ENCODE measurements around the gene FBXO5. TPM values are rescaled to one million over a fixed set of nuclear protein-coding genes. Genes with fewer than 3 reads are reported as not detected.
"Not testable (repeated sequence)": the region's sequence is repeated elsewhere in the genome, so short reads cannot be mapped to it uniquely, and the experiment has no call there.

Gene FBXO5
- total RNA-seq, 1 donor from 2014 or later, result 60.7 TPM

DNA sequence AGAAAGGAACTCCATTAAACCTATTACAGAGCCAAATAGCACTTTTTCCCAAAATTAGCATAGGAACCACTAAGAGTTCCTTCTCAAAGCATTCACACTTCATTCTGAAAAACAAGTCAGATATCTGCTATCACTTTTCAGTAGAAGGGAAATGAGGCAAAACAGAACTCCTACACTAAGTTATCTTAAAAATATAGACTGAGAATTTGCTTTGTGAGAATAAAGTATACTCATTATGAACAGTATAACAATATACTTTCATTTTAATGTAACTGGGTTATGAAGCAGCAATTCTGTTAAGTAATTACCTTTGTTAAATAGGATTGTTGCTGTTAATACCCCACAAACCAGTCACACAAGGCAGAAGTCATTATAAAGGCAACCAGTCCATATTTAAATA lies 11.0 kb upstream of the FBXO5 start:
- intact Hi-C loops (cut with micrococcal nuclease), result no loop called here

DNA sequence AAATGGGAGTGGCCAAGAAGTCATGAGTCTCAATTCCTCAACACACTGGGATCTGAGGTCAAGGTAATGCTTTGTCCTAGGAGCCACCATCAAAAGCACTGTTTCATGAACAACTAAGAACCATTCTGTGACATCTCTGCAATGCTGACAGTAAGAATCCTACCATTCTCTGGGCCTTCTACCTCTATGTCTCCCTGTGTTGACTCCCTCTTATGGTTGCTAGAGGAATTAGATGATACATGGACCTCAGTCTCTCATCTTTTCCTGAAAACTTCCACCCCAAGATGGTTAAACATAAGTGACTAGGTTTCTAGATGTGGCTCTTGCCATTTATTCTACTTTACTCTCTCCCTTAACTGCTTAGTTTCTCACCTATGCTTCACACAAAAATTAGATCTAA lies 10.6 kb upstream of the FBXO5 start:
- intact Hi-C loops (cut with micrococcal nuclease), result no loop called here

DNA sequence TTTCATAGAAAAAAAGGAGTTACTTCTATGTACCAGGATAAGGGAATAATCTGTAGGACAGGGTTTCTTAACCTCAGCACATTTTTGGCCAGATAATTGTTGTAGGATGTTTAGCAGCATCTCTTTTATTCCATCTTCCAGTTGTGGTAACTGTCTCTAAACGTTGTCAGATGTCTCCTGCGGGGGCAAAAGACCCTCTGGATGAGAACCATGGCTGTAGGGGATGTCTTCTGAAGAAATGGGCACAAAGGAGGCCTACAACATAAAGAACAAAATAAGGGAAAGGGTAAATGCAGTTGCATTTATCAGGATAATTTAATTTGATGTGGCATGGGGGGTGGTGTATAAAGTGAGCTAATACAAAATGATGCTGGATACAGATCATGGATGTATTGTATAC lies 4.1 kb upstream of the FBXO5 start:
- intact Hi-C loops (cut with micrococcal nuclease), result loop anchor here (10.0 kb wide), 2 partner anchors 802 to 1258 kb away; no protein-coding TSS in a partner anchor

DNA sequence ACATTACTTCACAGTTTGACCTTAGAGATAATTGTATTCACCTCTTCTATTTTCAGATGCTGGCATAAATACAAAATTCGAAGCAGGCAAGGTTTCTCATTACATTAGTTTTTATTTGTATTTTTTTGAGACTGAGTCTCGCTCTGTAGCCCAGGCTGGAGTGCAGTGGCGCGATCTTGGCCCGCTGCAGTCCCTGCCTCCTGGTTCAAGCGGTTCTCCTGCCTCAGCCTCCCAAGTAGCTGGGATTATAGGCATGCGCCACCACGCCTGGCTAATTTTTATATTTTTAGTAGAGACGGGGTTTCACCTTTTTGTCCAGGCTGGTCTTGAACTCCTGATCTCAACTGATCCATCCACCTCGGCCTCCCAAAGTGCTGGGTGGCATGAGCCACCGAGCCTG lies 2.5 kb upstream of the FBXO5 start:
- intact Hi-C loops (cut with micrococcal nuclease), result loop anchor here (10.0 kb wide), 2 partner anchors 800 to 1260 kb away; no protein-coding TSS in a partner anchor

DNA sequence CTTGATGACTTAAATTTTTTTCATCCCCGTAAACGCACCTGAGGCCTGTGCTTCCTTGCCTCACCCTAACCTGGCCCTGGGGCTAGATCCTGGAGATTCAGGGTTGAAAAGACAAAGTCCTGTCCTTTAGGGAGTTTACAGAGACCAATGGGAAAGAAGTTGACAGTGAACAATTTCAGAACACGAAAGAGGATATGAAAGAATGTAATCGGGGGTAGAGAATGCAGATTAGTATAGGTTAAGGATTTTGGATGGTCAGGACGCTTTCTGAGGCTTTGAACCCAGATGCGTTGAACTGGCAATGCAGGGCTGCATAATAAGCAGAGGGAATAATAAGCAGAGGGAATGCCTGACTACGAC lies 1.7 kb upstream of the FBXO5 start:
- intact Hi-C loops (cut with micrococcal nuclease), result loop anchor here (10.0 kb wide), 2 partner anchors 800 to 1260 kb away; no protein-coding TSS in a partner anchor

DNA sequence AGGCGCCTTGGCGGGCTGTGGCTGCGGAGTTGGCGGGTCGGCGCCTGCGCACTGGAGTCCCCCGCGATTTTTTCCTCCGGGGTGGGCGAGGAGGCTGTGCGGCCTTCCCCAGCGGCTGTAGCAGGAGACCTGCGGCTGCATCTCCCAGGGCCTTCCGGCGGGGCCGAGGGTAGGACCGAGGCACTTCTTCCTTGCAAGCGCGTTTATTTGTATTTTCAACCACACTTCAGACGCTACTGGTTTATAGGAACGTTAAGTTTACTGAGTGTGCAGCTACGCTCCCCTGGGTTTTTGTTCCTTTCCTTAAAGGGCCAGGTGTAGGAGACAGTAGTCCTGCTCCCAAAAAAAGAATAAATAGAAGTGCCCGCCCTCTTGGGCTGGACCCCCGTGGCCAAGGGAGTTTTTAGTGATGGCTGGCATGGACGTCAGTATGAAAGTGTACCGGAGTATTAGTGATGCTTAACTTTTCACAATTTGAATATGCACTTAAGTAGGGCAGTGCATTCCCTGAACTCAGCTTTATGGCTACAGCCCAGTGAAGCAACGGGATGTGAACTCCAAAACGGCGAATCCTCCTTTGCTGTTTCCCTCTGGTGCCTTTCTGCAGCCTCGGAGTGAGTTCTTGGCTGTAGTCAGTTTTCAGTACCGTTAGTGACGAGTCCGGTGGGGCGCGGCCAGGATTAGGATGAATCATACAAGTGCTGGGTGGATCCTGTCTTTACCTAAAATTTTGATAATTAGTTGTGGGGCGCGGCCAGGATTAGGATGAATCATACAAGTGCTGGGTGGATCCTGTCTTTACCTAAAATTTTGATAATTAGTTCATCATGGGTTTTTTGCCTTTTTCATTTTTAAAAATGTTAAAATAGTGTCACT lies 1.0 kb upstream of the FBXO5 start:
- intact Hi-C loops (cut with micrococcal nuclease), result loop anchor here (2.0 to 10.0 kb wide), 5 partner anchors 681 to 1593 kb away; partner anchors contain the start of genes RMND1 and ZBTB2

DNA sequence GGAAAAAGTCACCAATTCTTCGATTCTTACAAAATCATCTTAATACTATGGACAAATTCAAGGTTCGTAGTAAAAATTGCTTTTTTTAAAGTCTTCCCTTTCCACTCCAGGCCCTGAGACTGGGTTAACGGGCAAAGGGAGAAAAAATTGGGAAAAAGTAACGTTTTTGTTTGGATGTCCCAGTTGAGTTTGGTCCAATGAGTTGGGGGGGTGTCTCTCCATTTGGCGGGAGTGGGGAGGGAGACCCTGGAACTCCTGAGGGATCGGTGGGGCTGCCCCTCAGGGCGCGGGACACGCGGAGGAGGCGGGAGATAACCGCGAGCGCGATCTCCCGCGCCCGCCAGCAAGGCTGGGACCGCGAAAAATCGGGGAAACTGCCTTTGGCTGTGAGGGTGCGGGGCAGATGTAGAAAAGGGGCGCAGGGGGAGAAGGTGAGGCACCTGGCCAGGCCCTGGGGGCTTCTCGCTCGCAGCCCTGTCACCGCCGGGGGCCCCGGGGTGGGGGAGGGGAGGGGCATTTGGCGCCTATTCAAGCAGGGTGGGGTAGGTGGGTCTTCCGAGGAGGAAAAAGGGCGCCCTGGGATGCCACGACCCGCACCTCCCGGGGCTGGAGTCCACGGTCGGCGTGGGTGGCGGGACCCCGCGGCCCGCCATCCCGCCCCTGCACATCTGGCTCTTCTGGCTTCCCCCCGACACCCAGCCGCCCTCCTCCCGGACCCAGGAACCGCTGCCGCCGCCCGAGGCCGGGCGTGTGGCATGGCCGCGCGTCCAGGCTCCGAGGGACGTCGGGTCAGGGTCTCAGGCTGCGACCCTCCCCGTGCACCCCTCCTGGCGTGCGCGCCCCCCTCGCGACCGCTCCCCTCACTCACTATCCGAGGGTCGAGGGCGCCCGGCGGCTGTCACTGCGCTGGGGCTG lies 595 bp downstream of the FBXO5 start:
- intact Hi-C loops (cut with micrococcal nuclease), result loop anchor here (1.0 to 10.0 kb wide), 7 partner anchors 10 to 1591 kb away; partner anchors contain the start of genes MTRF1L, RMND1 and ZBTB2

DNA sequence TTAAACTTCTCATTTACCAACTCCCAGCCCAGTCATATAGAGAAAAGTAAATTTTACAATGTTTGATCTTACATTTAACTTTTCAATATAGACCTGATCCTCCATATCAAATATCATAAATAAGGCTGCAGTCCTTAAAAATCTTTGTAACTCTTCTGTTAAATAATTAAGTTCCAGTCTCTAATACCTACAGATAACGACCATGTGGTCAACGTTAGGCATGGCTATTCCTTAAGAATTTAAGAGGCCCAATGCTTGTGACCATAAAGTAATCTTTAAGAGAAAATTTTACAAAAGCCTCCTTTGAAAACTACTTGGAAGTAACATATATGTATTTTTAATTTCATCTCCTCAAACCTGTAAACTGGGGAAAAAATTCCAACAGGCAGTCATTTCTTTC lies 1.6 kb downstream of the FBXO5 start:
- intact Hi-C loops (cut with micrococcal nuclease), result loop anchor here (1.0 to 10.0 kb wide), 3 partner anchors 9 to 1264 kb away; no protein-coding TSS in a partner anchor

DNA sequence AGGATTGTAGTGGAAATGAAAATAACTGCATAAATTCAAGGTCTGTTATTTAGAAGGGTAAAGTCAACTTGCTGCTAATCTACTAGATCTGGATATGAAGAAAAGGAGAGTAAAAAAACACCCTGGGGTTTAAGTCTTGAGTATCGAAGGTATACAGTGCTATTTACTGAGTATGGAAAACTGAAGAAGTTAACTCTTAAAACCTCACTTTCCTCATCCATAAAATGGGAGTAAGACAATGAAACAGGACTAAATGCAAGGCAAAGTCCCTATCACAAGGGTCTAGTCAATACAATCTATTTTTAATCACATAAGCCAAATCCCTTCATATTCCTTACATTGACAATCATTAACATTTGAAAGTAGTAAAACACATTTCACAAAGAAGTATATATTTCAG lies 2.2 kb downstream of the FBXO5 start:
- intact Hi-C loops (cut with micrococcal nuclease), result loop anchor here (1.0 to 10.0 kb wide), 3 partner anchors 8 to 1264 kb away; no protein-coding TSS in a partner anchor

DNA sequence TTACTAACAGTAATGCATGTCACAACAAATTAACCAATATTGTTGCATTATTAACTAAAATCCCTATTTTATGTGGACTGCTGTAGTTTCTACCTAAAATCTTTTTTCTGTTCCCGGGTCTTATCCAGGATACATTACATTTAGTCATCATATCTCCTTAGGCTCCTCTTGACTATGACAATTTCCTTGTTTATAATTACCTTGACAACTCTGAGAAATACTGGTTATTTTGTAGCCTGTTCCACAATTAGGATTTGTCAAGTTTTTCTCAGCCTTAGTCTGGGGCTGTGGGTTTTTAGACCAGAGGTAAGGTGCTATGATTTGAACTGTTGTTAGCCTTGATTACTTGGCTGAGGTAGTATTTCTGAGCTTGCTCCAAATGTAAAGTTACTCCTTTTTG lies 3.7 kb downstream of the FBXO5 start:
- intact Hi-C loops (cut with micrococcal nuclease), result no loop called here

DNA sequence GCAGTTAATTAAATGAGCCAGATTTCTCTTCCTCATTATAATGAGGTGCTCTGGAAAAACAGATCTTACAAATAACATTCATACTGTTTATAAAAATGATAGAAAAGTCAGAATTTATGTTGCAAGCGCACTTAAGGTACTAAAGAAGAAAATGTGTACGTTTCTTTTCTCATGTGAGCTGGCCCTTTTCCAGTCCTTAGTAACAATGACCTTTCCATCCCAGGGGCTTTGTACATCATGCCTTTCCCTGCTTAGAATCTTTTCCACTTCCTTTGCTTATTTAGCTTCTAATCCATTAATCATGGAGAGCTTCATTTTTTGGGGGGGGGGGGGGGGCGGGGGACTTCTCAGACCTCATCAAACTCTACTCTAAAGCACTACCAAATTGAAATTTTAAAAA lies 4.8 kb downstream of the FBXO5 start:
- intact Hi-C loops (cut with micrococcal nuclease), result no loop called here

DNA sequence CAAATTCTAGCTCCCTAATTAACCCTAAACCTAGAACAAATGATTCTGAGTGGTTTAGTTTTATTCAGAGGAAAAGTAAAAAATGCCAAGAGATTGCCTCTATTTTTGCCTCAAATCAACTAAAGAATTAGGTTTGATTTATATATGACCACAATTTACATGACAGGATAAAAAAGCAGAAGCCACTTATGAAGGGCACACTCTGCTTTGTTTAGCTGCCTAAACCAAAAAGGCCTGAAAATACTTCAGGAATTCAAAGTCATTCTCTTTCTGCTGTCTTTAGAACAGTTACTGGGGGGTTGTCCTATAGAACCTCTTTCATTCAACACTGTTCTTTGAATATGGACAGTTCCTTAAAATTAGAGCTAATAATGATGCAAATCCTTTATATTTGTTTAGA lies 5.3 kb downstream of the FBXO5 start:
- intact Hi-C loops (cut with micrococcal nuclease), result no loop called here

DNA sequence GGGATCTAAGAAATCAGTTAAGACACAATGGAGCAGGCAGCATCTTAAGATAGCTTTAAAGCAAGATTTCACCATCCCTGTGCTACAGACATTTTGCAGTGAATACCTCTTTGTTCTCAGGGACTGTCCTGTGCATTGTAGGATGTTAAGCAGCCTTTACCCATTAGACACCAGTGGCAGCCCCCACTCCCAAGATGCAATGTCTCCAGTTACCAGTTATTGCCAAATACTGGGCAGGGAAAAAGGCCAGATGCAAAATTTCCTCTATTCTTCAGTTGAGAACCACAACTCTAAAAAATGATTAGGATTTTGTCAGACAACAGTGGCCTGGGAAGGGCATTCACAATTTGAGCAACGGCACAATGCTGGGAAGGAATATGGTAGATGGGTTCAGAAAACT lies 6.1 kb downstream of the FBXO5 start:
- intact Hi-C loops (cut with micrococcal nuclease), result no loop called here

DNA sequence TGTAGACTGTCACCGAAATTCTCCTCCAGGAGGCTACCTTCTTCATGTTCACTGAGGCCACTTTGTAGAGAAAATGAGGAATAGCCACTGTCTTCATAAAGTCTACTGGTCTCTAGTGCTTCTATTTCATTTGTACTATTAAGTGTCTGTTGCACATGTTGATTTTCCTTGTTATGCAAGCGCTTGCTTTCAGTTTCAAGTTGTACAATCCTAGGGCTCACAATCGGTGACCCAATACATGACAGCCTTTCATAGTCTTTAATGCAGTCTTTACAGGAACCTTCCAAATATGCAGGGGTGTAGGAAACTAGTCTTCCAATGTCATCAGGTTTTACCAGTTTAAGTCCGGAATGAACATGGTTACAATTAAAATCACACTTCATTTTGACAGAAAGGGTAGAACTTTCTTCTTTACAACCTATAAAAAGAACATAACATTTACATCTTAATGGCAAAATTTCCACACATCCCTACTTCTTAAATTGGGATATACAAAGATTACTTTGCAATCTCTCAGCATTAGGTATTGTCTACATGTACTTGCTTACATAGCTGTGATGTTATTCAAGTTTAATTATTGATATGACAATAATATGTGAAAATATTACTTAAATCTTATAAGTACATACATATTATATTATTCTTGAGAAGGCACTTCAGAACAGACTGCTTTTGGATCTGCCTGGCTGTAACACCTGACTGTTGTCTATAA lies 7.5 kb downstream of the FBXO5 start:
- intact Hi-C loops (cut with micrococcal nuclease), result no loop called here

DNA sequence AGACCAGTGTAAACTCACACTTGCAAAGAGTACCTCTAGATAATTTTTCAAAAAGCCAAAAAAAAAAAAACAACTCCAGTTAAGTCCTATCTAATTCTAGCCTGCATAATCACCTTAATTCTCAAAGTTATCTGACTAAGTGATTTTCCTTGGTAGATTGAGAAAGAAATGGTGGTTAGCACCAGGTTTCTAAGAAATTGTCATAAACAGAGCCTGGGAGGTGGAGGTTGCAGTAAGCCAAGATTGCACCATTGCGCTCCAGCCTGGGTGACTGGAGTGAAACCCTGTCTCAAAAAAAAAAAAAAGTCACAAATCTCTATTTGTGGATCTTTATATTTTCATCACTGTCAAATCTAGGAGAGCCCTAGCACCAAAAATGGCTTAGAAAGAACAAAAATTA lies 8.9 kb downstream of the FBXO5 start:
- intact Hi-C loops (cut with micrococcal nuclease), result loop anchor here (5.0 kb wide), 1 partner anchor 33 kb away; no protein-coding TSS in a partner anchor

DNA sequence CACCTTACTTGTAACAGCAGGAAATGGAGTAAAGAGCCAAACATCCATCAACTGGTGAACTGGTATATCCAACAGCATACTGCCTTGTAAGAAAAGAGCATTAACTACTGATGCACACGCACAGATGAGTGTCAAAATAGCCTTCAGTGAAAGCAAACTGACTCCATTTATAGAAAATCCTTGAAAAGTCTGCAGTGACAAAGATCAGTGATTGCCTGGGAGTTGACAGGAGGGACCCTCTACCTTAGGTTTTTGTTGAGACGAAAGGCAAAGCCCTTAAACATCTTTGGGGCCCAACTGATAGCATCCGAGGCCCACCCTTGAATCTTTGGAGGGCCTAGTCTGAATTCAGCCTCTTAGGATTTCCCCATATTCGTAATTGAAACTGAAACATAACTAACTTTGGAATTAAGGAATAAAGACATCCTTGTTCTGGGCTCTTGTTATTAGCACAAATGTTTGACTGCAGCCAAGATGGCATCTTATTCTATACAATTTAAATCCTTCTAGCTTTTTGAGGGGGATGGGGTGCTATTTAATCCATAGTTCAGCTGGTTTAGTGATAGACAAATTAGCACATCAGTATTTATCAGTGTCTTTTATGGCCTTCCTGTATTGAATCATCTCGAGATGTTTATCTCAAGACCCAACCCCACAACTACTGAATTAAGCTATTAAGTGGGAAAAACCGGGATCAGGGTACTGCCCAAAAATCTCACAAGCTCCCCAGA lies 13.0 kb downstream of the FBXO5 start:
- intact Hi-C loops (cut with micrococcal nuclease), result loop anchor here (5.0 kb wide), 1 partner anchor 37 kb away; no protein-coding TSS in a partner anchor

DNA sequence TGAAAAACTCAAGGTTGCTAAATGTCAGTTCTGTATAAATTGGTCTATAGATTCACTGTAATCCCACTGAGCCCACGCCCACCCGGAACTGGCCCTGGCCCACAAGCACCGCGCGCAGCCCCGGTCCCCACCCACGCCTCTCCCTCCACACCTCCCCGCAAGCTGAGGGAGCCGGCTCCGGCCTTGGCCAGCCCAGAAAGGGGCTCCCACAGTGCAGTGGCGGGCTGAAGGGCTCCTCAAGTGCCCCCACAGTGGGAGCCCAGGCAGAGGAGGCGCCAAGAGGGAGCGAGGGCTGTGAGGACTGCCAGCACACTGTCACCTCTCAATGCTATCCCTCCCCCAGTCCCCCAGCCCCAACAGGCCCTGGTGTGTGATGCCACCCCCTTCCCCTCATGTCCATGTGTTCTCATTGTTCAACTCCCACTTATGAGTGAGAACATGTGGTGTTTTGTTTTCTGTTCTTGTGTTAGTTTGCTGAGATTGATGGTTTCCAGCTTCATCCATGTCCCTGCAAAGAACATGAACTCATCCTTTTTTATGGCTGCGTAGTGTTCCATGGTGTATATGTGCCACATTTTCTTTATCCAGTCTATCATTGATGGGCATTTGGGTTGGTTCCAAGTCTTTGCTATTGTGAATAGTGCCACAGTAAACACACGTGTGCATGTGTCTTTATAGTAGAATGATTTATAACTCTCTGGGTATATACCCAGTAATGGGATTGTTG lies 16.5 kb downstream of the FBXO5 start:
- intact Hi-C loops (cut with micrococcal nuclease), result not testable (repeated sequence)

DNA sequence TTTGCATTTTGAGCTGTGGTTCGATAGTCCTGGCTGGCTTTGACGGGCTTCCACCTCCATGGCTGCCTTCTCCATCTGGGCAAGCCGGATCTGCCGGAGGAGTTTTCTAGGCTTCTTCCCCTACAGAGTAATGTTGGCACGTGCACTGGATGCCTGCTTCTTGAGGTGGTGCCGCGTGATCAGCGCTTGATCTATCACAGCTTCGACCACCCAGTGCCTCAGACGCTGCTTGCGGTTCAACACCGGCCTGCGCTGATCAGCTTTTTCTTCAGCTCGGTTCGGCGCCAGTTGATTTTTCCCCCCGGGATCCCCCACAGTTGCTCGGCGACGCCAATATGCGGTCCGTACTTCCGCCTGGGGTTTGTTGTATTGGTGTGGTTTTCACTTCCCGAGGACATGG lies 23.5 kb downstream of the FBXO5 start:
- intact Hi-C loops (cut with micrococcal nuclease), result no loop called here

DNA sequence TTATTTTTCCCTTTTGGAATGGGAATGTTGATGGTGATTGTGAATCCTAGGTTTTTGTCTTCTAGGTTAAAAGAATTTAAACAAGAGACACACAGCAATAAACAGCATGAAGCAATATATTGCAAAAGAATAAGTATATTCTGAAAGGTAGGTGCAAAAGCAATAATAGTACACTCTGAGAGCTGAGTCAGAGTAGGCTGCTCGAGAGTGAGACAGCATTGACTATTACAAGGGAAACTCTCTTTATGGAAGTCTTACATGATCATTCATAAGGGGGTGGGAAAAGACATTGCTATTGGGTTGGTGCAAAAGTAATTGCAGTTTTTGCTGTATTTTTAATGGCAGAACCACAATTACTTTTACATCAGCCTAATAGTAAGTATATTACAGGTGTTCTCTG lies 25.0 kb downstream of the FBXO5 start:
- intact Hi-C loops (cut with micrococcal nuclease), result no loop called here

DNA sequence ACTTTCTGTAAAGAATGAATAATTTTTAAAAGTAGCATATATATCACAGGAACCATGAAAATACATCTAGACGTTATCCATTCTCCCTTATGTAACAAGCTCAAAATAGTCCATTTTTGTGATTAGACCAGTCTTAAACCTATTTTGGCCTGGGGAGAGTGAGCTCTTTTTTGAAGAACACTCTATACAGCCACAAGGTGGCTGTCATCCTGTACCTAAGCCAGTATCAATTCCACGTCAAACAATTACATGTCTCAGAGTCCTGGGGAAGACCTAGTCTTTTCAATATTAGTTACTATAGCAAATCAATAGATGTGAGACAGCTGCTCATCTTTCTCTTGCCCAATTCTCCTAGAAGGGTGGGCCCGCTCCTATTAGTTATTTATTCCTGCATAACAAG lies 28.4 kb downstream of the FBXO5 start:
- intact Hi-C loops (cut with micrococcal nuclease), result no loop called here

Data from T-helper 2 cell treated with Interferon-gamma antibody and Interleukin-4, amounts not matched to agents 100 ng/mL and 5 ng/mL, for 36 hours (primary cell).